HCT116 (cell line): ENCODE results near the gene SAMD4A. TPM values are rescaled to one million over a fixed set of nuclear protein-coding genes. Genes with fewer than 3 reads are reported as not detected.

ENCODE experiments used
- ATAC-seq: fragments of 200-7000 bp; cut with Tn5 transposase; 2 replicates; pipeline ENCODE4 v1.9.1; 2020; ENCODE audit warnings: mild to moderate bottlenecking, moderate library complexity
- BruUV-seq: library from RNA; stranded (reverse); fragments of 400-500 nt; replicated peaks from 2 replicates; lab custom pipeline; 2021; lab: Mats Ljungman, UMichigan
- CTCF ChIA-PET: fragments of 300-600 bp; sonication (Branson Sonifier 250); formaldehyde crosslinking; loops from one replicate; lab custom pipeline; 2021; ENCODE audit warnings: antibody characterized with exemption; lab: Charles Lee
- POLR2A ChIA-PET: fragments of 300-600, 350-600 bp; sonication (Branson Sonifier 250); formaldehyde crosslinking; loops from one replicate; lab custom pipeline; 2021; ENCODE audit warnings: antibody characterized with exemption; lab: Charles Lee
- RAD21 ChIA-PET, 2 experiments: fragments of 300-600 bp; sonication (Branson Sonifier 250); formaldehyde crosslinking; loops; one replicate each; lab custom pipeline; 2023; ENCODE audit warnings: low total read pairs in 2 of 2; ENCODE audit not compliant: uncharacterized antibody in 2 of 2, unreplicated experiment in 2 of 2, low non-redundant PET in 1 of 2; lab: Charles Lee
- DNase-seq: peaks from one replicate; pipeline ENCODE4 v3.0.0-alpha.2; 2010; ENCODE audit warnings: low read depth, low spot score
- H2AFZ ChIP-seq: fragments of 200-600 bp; shearing (Covaris generic), sonication (generic); 2 replicates; pipeline ENCODE4 v1.6.1; 2017; ENCODE audit warnings: low read depth, mixed run types, mixed read lengths, antibody characterized with exemption, low read length; ENCODE audit not compliant: poor library complexity, severe bottlenecking
- H3K27ac ChIP-seq: 2 replicates; pipeline ENCODE4 v1.5.1; 2012; ENCODE audit warnings: low read depth, low read length
- H3K27me3 ChIP-seq: fragments of 200-600 bp; sonication (generic); 2 replicates; pipeline ENCODE4 v1.6.1; 2016; ENCODE audit warnings: mixed run types, low read length, mixed read lengths; ENCODE audit not compliant: insufficient read depth
- H3K36me3 ChIP-seq, 2 experiments: fragments of 200-500 bp in 1 of 2; fragments of 200-600 bp in 1 of 2; sonication (Bioruptor generic) in 1 of 2; sonication (generic) in 1 of 2; 2 replicates each; pipeline versions ENCODE4 v1.5.1 to v1.6.1; 2014 to 2016; ENCODE audit warnings: low read length in 2 of 2, inconsistent platforms in 1 of 2, mixed read lengths in 1 of 2, mixed run types in 1 of 2; ENCODE audit not compliant: insufficient read depth in 2 of 2, control insufficient read depth in 1 of 2
- H3K4me1 ChIP-seq, 2 experiments: fragments of 200-600 bp in 1 of 2; sonication (generic) in 1 of 2; 2 replicates each; pipeline versions ENCODE4 v1.5.1 to v1.6.1; 2012 to 2017; ENCODE audit warnings: low read length in 2 of 2, inconsistent platforms in 1 of 2, mild to moderate bottlenecking in 1 of 2, mixed read lengths in 1 of 2, mixed run types in 1 of 2, moderate library complexity in 1 of 2; ENCODE audit not compliant: insufficient read depth in 2 of 2, control insufficient read depth in 1 of 2
- H3K4me2 ChIP-seq: fragments of 200-600 bp; sonication (generic); 2 replicates; pipeline ENCODE4 v1.6.1; 2017; ENCODE audit warnings: mixed run types, low read length, mixed read lengths
- H3K4me3 ChIP-seq, 2 experiments: fragments of 200-600 bp in 1 of 2; sonication (generic) in 1 of 2; replicated peaks in 1 of 2; 2 replicates each; pipeline ENCODE4 v1.5.1; 2011 to 2016; ENCODE audit warnings: low read length in 2 of 2, control low read depth in 1 of 2, low read depth in 1 of 2, mild to moderate bottlenecking in 1 of 2, mixed read lengths in 1 of 2, mixed run types in 1 of 2
- H3K79me2 ChIP-seq: fragments of 200-600 bp; sonication (generic); 2 replicates; pipeline ENCODE4 v1.6.1; 2017; ENCODE audit warnings: mild to moderate bottlenecking, mixed run types, low read length, moderate library complexity, mixed read lengths; ENCODE audit not compliant: insufficient read depth
- H3K9ac ChIP-seq: fragments of 200-600 bp; sonication (generic); 2 replicates; pipeline ENCODE4 v1.6.1; 2016; ENCODE audit warnings: low read length, mixed read lengths
- H3K9me2 ChIP-seq: fragments of 200-600 bp; sonication (generic), shearing (Covaris generic); 2 replicates; pipeline ENCODE4 v1.6.1; 2017; ENCODE audit warnings: mixed run types, mild to moderate bottlenecking, moderate library complexity; ENCODE audit not compliant: insufficient read depth
- H3K9me3 ChIP-seq, 2 experiments: fragments of 200-500 bp in 1 of 2; fragments of 200-600 bp in 1 of 2; sonication (Bioruptor generic) in 1 of 2; sonication (generic) in 1 of 2; 2 replicates each; pipeline ENCODE4 v1.6.1; 2014 to 2017; ENCODE audit warnings: low read length in 2 of 2, mixed read lengths in 2 of 2, inconsistent platforms in 1 of 2, low read depth in 1 of 2, mild to moderate bottlenecking in 1 of 2, mixed run types in 1 of 2, moderate library complexity in 1 of 2; ENCODE audit not compliant: control insufficient read depth in 1 of 2, insufficient read depth in 1 of 2
- H4K20me1 ChIP-seq: fragments of 200-600 bp; sonication (generic), shearing (Covaris generic); 2 replicates; pipeline ENCODE4 v1.6.1; 2017; ENCODE audit warnings: mixed run types, mild to moderate bottlenecking, moderate library complexity; ENCODE audit not compliant: insufficient read depth
- CBX3 ChIP-seq: IDR thresholded peaks from 2 replicates; pipeline ENCODE4 v1.6.1; 2012; ENCODE audit warnings: low read depth
- EGR1 ChIP-seq: IDR thresholded peaks from 2 replicates; pipeline ENCODE4 v1.6.1; 2012; ENCODE audit warnings: low read depth
- JUND ChIP-seq: IDR thresholded peaks from 2 replicates; pipeline ENCODE4 v1.6.1; 2012
- POLR2A ChIP-seq: IDR thresholded peaks from 2 replicates; pipeline ENCODE4 v1.7.0; 2011; ENCODE audit warnings: borderline replicate concordance; ENCODE audit not compliant: insufficient read depth, insufficient read length; ENCODE audit errors: extremely low read depth
- RAD21 ChIP-seq: IDR thresholded peaks from 2 replicates; pipeline ENCODE4 v1.6.1; 2012; ENCODE audit warnings: low read depth, mild to moderate bottlenecking
- SRF ChIP-seq: IDR thresholded peaks from 2 replicates; pipeline ENCODE4 v1.6.1; 2012; ENCODE audit warnings: low read depth
- TCF7L2 ChIP-seq: IDR thresholded peaks from 2 replicates; pipeline ENCODE4 v1.7.0; 2011; ENCODE audit warnings: borderline replicate concordance, inconsistent platforms; ENCODE audit not compliant: insufficient read depth, insufficient read length; ENCODE audit errors: extremely low read depth
- YY1 ChIP-seq: IDR thresholded peaks from 2 replicates; pipeline ENCODE4 v1.6.1; 2011; ENCODE audit warnings: low read length, low read depth, moderate library complexity, mild to moderate bottlenecking; ENCODE audit not compliant: insufficient replicate concordance; ENCODE audit errors: extremely low read depth
- ZBTB33 ChIP-seq: IDR thresholded peaks from 2 replicates; pipeline ENCODE4 v1.6.1; 2011; ENCODE audit warnings: mild to moderate bottlenecking, low read length, moderate library complexity; ENCODE audit not compliant: insufficient replicate concordance; ENCODE audit errors: extremely low read depth
- intact Hi-C: fragments of 100-400 bp; cut with micrococcal nuclease; formaldehyde crosslinking; loops from 2 replicates; pipeline ENCODE4 v1.10.0; 2022
- total RNA-seq: library from RNA; stranded (reverse); gene quantifications from one replicate; pipeline ENCODE4 v1.2.1, GENCODE V29; 2021; ENCODE audit not compliant: unreplicated experiment
- TF ChIP-seq, protein P1 (sequence below), 3 experiments: fragments of 200-600 bp in 1 of 3; sonication (generic) in 1 of 3; IDR thresholded peaks in 2 of 3; conservative IDR thresholded peaks in 1 of 3; 2 replicates each; pipeline ENCODE4 v1.5.1; 2012 to 2017; ENCODE audit warnings: low read depth in 2 of 3, low read length in 2 of 3, antibody characterized with exemption in 1 of 3, borderline replicate concordance in 1 of 3, control low read depth in 1 of 3, mild to moderate bottlenecking in 1 of 3, mixed read lengths in 1 of 3, mixed run types in 1 of 3, moderate library complexity in 1 of 3; ENCODE audit not compliant: insufficient read depth in 1 of 3
- TF ChIP-seq, protein P2 (sequence below): IDR thresholded peaks from 2 replicates; pipeline ENCODE4 v1.6.1; 2012; ENCODE audit warnings: low read depth
- TF ChIP-seq, protein P3 (sequence below): IDR thresholded peaks from 2 replicates; pipeline ENCODE4 v1.6.1; 2012

Gene SAMD4A
- total RNA-seq, 1 experiment from 2014 or later, result 9.0 TPM

DNA sequence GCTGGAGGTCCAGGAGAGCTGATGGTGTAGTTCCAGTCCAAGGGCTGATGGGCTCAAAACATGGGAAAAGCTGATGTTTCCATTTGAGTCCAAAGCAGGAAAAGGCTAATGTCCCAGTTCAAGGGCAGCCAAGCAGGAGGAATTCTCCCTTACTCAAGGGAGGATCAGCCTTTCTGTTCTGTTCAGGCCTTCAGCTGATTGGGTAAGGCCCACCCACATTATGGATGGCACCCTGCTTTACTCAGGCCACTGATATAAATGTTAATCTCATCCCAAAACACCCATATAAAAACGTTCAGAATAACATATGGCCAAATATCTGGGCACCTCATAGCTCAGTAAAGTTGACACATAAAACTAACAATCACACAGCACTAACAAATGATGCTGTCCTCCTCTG is 64.1 kb downstream of the SAMD4A start:
- CTCF ChIA-PET, result no interaction called here
- no peak overlapping the region for H3K27ac ChIP-seq
- no peaks in the 10 kb centered on the region for H3K9me3 ChIP-seq
- H2AFZ ChIP-seq, result no peak overlapping the region
- no peak overlapping the region for H3K4me2 ChIP-seq
- no peaks in the 10 kb centered on the region for H3K9me2 ChIP-seq
- BruUV-seq, result no TSS peak
- DNase-seq, result no peak
- H3K79me2 ChIP-seq, result no peaks in the 10 kb centered on the region
- no peaks in the 10 kb centered on the region for H3K4me1 ChIP-seq
- POLR2A ChIA-PET, result no interaction called here
- no peaks in the 10 kb centered on the region for H3K36me3 ChIP-seq
- no peak overlapping the region for H3K9ac ChIP-seq
- ATAC-seq, result no peak
- intact Hi-C loops, result no loop called here
- no peaks in the 10 kb centered on the region for H4K20me1 ChIP-seq
- RAD21 ChIA-PET, result no interaction called here
- no peaks in the 10 kb centered on the region for H3K27me3 ChIP-seq
- H3K4me3 ChIP-seq, result no peak overlapping the region
- TF ChIP-seq JUND, result no peak
- no peak for TF ChIP-seq ZBTB33
- no peak for TF ChIP-seq TCF7L2
- TF ChIP-seq POLR2A, result no peak
- TF ChIP-seq YY1, result no peak
- TF ChIP-seq, protein P1, sequence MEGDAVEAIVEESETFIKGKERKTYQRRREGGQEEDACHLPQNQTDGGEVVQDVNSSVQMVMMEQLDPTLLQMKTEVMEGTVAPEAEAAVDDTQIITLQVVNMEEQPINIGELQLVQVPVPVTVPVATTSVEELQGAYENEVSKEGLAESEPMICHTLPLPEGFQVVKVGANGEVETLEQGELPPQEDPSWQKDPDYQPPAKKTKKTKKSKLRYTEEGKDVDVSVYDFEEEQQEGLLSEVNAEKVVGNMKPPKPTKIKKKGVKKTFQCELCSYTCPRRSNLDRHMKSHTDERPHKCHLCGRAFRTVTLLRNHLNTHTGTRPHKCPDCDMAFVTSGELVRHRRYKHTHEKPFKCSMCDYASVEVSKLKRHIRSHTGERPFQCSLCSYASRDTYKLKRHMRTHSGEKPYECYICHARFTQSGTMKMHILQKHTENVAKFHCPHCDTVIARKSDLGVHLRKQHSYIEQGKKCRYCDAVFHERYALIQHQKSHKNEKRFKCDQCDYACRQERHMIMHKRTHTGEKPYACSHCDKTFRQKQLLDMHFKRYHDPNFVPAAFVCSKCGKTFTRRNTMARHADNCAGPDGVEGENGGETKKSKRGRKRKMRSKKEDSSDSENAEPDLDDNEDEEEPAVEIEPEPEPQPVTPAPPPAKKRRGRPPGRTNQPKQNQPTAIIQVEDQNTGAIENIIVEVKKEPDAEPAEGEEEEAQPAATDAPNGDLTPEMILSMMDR (IDR thresholded peaks at IDR 0.05 in 2 of 3, conservative IDR thresholded peaks at IDR 0.05 in 1 of 3; ENCODE audit: borderline replicate concordance in 1 of 3, insufficient read depth in 1 of 3, low read depth in 2 of 3, low read length in 2 of 3), result no peak
- TF ChIP-seq, protein P2, sequence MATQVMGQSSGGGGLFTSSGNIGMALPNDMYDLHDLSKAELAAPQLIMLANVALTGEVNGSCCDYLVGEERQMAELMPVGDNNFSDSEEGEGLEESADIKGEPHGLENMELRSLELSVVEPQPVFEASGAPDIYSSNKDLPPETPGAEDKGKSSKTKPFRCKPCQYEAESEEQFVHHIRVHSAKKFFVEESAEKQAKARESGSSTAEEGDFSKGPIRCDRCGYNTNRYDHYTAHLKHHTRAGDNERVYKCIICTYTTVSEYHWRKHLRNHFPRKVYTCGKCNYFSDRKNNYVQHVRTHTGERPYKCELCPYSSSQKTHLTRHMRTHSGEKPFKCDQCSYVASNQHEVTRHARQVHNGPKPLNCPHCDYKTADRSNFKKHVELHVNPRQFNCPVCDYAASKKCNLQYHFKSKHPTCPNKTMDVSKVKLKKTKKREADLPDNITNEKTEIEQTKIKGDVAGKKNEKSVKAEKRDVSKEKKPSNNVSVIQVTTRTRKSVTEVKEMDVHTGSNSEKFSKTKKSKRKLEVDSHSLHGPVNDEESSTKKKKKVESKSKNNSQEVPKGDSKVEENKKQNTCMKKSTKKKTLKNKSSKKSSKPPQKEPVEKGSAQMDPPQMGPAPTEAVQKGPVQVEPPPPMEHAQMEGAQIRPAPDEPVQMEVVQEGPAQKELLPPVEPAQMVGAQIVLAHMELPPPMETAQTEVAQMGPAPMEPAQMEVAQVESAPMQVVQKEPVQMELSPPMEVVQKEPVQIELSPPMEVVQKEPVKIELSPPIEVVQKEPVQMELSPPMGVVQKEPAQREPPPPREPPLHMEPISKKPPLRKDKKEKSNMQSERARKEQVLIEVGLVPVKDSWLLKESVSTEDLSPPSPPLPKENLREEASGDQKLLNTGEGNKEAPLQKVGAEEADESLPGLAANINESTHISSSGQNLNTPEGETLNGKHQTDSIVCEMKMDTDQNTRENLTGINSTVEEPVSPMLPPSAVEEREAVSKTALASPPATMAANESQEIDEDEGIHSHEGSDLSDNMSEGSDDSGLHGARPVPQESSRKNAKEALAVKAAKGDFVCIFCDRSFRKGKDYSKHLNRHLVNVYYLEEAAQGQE, result no peak
- TF ChIP-seq, protein P3, sequence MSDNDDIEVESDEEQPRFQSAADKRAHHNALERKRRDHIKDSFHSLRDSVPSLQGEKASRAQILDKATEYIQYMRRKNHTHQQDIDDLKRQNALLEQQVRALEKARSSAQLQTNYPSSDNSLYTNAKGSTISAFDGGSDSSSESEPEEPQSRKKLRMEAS, result no peak
- TF ChIP-seq CBX3, result no peak
- TF ChIP-seq RAD21, result no peak
- no peak for TF ChIP-seq EGR1
- no peak for TF ChIP-seq SRF
- TF ChIP-seq, all 23 proteins: peak for 0
